ENCODE results near the gene ELL. TPM values are rescaled to one million over a fixed set of nuclear protein-coding genes. Genes with fewer than 3 reads are reported as not detected.

Gene ELL
- total and polyA plus RNA-seq, 3 experiments from 2014 or later = 22.1 to 25.5 (median 24.4) TPM

- Histone ChIP-seq H3K4me1 (ENCODE audit: insufficient read depth, low read length) (peaks cover 35% of the 10 kb centered on the region), H3K27me3 (ENCODE audit: insufficient read depth, low read length, poor library complexity, severe bottlenecking) (no peaks in the 10 kb centered on the region), H3K9me3 (ENCODE audit: low read length) (no peaks in the 10 kb centered on the region), H3K4me3 (ENCODE audit: low read length) (peak overlapping the region; percentile 47), H3K27ac (ENCODE audit: low read depth, low read length) (peak overlapping the region; percentile 24), H3K36me3 (ENCODE audit: insufficient read depth, low read length) (no peaks in the 10 kb centered on the region)
- peak overlapping the region in 6 of 8 donors; percentile 27 to 90 (median 32) for H3K27ac Mint-ChIP-seq
- H3K9me3 Mint-ChIP-seq = no peaks in the 10 kb centered on the region
- H3K36me3 Mint-ChIP-seq = peaks cover 0 to 15% (median 0%) of the 10 kb centered on the region in 3 donors
- ChIA-PET POLR2A (interaction anchor here (0.5 kb wide), 1 partner anchor 47 kb away, joined by 6 read pairs; no protein-coding TSS in a partner anchor), CTCF (interaction anchor here (0.9 kb wide), 1 partner anchor 18 kb away, joined by 4 read pairs; no protein-coding TSS in a partner anchor)
- H3K4me1 Mint-ChIP-seq = peaks cover 9 to 58% (median 18%) of the 10 kb centered on the region in 3 donors
- H3K4me3 Mint-ChIP-seq = peak overlapping the region; percentile 32 to 51 (median 44)
- H3K27me3 Mint-ChIP-seq = no peaks in the 10 kb centered on the region
- no peak for DNase-seq
Measured at GRCh38 chr19:18432275-18433014, 89.4 kb downstream of the ELL start.

GRCh38 chr19:18431351-18432197, 90.3 kb downstream of the ELL start:
- no peak for DNase-seq
- peak overlapping the region in 2 of 7 donors; percentile 23 to 41 for H3K4me3 Mint-ChIP-seq
- ChIA-PET POLR2A (interaction anchor here (0.5 kb wide), 1 partner anchor 48 kb away, joined by 6 read pairs; no protein-coding TSS in a partner anchor), CTCF (interaction anchor here (0.9 kb wide), 1 partner anchor 19 kb away, joined by 4 read pairs; no protein-coding TSS in a partner anchor)
- Histone ChIP-seq H3K27me3 (ENCODE audit: insufficient read depth, low read length, poor library complexity, severe bottlenecking) (no peaks in the 10 kb centered on the region), H3K4me3 (ENCODE audit: low read length) (no peak overlapping the region), H3K36me3 (ENCODE audit: insufficient read depth, low read length) (no peaks in the 10 kb centered on the region), H3K9me3 (ENCODE audit: low read length) (no peaks in the 10 kb centered on the region), H3K4me1 (ENCODE audit: insufficient read depth, low read length) (peaks cover 33% of the 10 kb centered on the region), H3K27ac (ENCODE audit: low read depth, low read length) (no peak overlapping the region)
- H3K36me3 Mint-ChIP-seq = peaks cover 0 to 12% (median 0%) of the 10 kb centered on the region in 3 donors
- H3K27ac Mint-ChIP-seq = peak overlapping the region in 4 of 8 donors; percentile 21 to 97 (median 30)
- H3K27me3 Mint-ChIP-seq = no peaks in the 10 kb centered on the region
- H3K9me3 Mint-ChIP-seq = no peaks in the 10 kb centered on the region
- peaks cover 9 to 62% (median 18%) of the 10 kb centered on the region in 3 donors for H3K4me1 Mint-ChIP-seq

- H3K27ac Mint-ChIP-seq = peak overlapping the region in 7 of 8 donors; percentile 42 to 97 (median 95)
- Histone ChIP-seq H3K27me3 (ENCODE audit: insufficient read depth, low read length, poor library complexity, severe bottlenecking) (no peaks in the 10 kb centered on the region), H3K4me3 (ENCODE audit: low read length) (no peak overlapping the region), H3K36me3 (ENCODE audit: insufficient read depth, low read length) (no peaks in the 10 kb centered on the region), H3K4me1 (ENCODE audit: insufficient read depth, low read length) (peaks cover 33% of the 10 kb centered on the region), H3K27ac (ENCODE audit: low read depth, low read length) (no peak overlapping the region), H3K9me3 (ENCODE audit: low read length) (no peaks in the 10 kb centered on the region)
- peaks cover 0 to 10% (median 0%) of the 10 kb centered on the region in 3 donors for H3K36me3 Mint-ChIP-seq
- H3K9me3 Mint-ChIP-seq = no peaks in the 10 kb centered on the region
- ChIA-PET CTCF (interaction anchor here (1.6 kb wide), 1 partner anchor 151 kb away, joined by 4 read pairs; no protein-coding TSS in a partner anchor), POLR2A (no interaction called here)
- H3K27me3 Mint-ChIP-seq = no peaks in the 10 kb centered on the region
- peak in 1 of 5 donors; percentile 53 for DNase-seq
- H3K4me3 Mint-ChIP-seq = peak overlapping the region in 5 of 7 donors; percentile 38 to 80 (median 73)
- peaks cover 11 to 61% (median 18%) of the 10 kb centered on the region in 3 donors for H3K4me1 Mint-ChIP-seq
Measured at GRCh38 chr19:18430417-18431144, 91.3 kb downstream of the ELL start.

- no peaks in the 10 kb centered on the region for H3K27me3 ChIP-seq (ENCODE audit: insufficient read depth, low read length, poor library complexity, severe bottlenecking)
- Mint-ChIP-seq H3K27ac (peak overlapping the region; percentile 88 to 99 (median 94)), H3K27me3 (no peaks in the 10 kb centered on the region), H3K36me3 (peaks cover 0 to 9% (median 0%) of the 10 kb centered on the region in 3 donors), H3K4me3 (peak overlapping the region; percentile 62 to 82 (median 77)), H3K9me3 (no peaks in the 10 kb centered on the region), H3K4me1 (peaks cover 11 to 64% (median 22%) of the 10 kb centered on the region in 3 donors)
- no peaks in the 10 kb centered on the region for H3K9me3 ChIP-seq (ENCODE audit: low read length)
- H3K27ac ChIP-seq (ENCODE audit: low read depth, low read length) = peak overlapping the region; percentile 90
- peak overlapping the region; percentile 34 for H3K4me3 ChIP-seq (ENCODE audit: low read length)
- H3K4me1 ChIP-seq (ENCODE audit: insufficient read depth, low read length) = peaks cover 34% of the 10 kb centered on the region
- ChIA-PET POLR2A (interaction anchor here (0.7 to 2.8 kb wide), 4 partner anchors 9 to 277 kb away, joined by 3 to 33 read pairs (median 8); partner anchors contain the start of gene SSBP4), CTCF (interaction anchor here (1.6 to 2.4 kb wide), 2 partner anchors 11 to 150 kb away, joined by 4 to 20 read pairs; partner anchors contain the start of gene SSBP4)
- peak in 2 of 5 donors; percentile 25 to 59 for DNase-seq
- H3K36me3 ChIP-seq (ENCODE audit: insufficient read depth, low read length) = no peaks in the 10 kb centered on the region
Measured at GRCh38 chr19:18429717-18430416, 92.0 kb downstream of the ELL start.

GRCh38 chr19:18428787-18429674, 92.8 kb downstream of the ELL start:
- Histone ChIP-seq H3K27ac (ENCODE audit: low read depth, low read length) (peak overlapping the region; percentile 90), H3K4me3 (ENCODE audit: low read length) (peak overlapping the region; percentile 34), H3K36me3 (ENCODE audit: insufficient read depth, low read length) (no peaks in the 10 kb centered on the region), H3K27me3 (ENCODE audit: insufficient read depth, low read length, poor library complexity, severe bottlenecking) (no peaks in the 10 kb centered on the region), H3K9me3 (ENCODE audit: low read length) (no peaks in the 10 kb centered on the region), H3K4me1 (ENCODE audit: insufficient read depth, low read length) (peaks cover 36% of the 10 kb centered on the region)
- no peaks in the 10 kb centered on the region for H3K9me3 Mint-ChIP-seq
- ChIA-PET CTCF (interaction anchor here (0.8 to 2.4 kb wide), 5 partner anchors 10 to 149 kb away, joined by 3 to 20 read pairs (median 4); partner anchors contain the start of gene SSBP4), POLR2A (interaction anchor here (0.5 to 2.8 kb wide), 12 partner anchors 8 to 303 kb away, joined by 3 to 33 read pairs (median 4); partner anchors contain the start of genes JUND, SSBP4 and UBA52)
- no peaks in the 10 kb centered on the region for H3K27me3 Mint-ChIP-seq
- peak; percentile 86 to 97 (median 92) for DNase-seq
- peaks cover 0 to 1% (median 0%) of the 10 kb centered on the region in 3 donors for H3K36me3 Mint-ChIP-seq
- peak overlapping the region; percentile 89 to 99 (median 94) for H3K27ac Mint-ChIP-seq
- H3K4me3 Mint-ChIP-seq = peak overlapping the region; percentile 26 to 85 (median 75)
- H3K4me1 Mint-ChIP-seq = peaks cover 14 to 64% (median 22%) of the 10 kb centered on the region in 3 donors

- no peaks in the 10 kb centered on the region for H3K36me3 ChIP-seq (ENCODE audit: insufficient read depth, low read length)
- H3K4me3 ChIP-seq (ENCODE audit: low read length) = no peak overlapping the region
- no peaks in the 10 kb centered on the region for H3K9me3 Mint-ChIP-seq
- H3K27me3 ChIP-seq (ENCODE audit: insufficient read depth, low read length, poor library complexity, severe bottlenecking) = no peaks in the 10 kb centered on the region
- peak overlapping the region; percentile 85 to 99 (median 93) for H3K27ac Mint-ChIP-seq
- no peaks in the 10 kb centered on the region for H3K27me3 Mint-ChIP-seq
- H3K9me3 ChIP-seq (ENCODE audit: low read length) = no peaks in the 10 kb centered on the region
- H3K4me1 ChIP-seq (ENCODE audit: insufficient read depth, low read length) = peaks cover 44% of the 10 kb centered on the region
- no peak for DNase-seq
- peak overlapping the region in 6 of 7 donors; percentile 37 to 85 (median 65) for H3K4me3 Mint-ChIP-seq
- peak overlapping the region; percentile 90 for H3K27ac ChIP-seq (ENCODE audit: low read depth, low read length)
- H3K36me3 Mint-ChIP-seq = peaks cover 0 to 1% (median 0%) of the 10 kb centered on the region in 3 donors
- peaks cover 21 to 71% (median 26%) of the 10 kb centered on the region in 3 donors for H3K4me1 Mint-ChIP-seq
- POLR2A ChIA-PET = interaction anchor here (0.9 to 2.8 kb wide), 9 partner anchors 8 to 148 kb away, joined by 4 to 33 read pairs (median 5); partner anchors contain the start of genes JUND, SSBP4 and UBA52
- CTCF ChIA-PET = interaction anchor here (1.1 to 2.4 kb wide), 3 partner anchors 9 to 23 kb away, joined by 4 to 20 read pairs (median 7); partner anchors contain the start of gene SSBP4
Measured at GRCh38 chr19:18428173-18428786, 93.6 kb downstream of the ELL start.
